PC-9 (cell line): Measurements from ENCODE around the gene GDPD5. TPM values are rescaled to one million over a fixed set of nuclear protein-coding genes. Genes with fewer than 3 reads are reported as not detected.
A peak's percentile ranks its signal among the peaks of the same experiment; 100 is the strongest.

Experiments used
- BruUV-seq: library from RNA; stranded (reverse); fragments of 400-500 nt; replicated peaks from 2 replicates; lab custom pipeline; 2021; lab: Mats Ljungman, UMichigan
- CTCF ChIA-PET: fragments of 300-600 bp; sonication (Branson Sonifier 250); formaldehyde crosslinking; loops from one replicate; lab custom pipeline; 2022; ENCODE audit warnings: antibody characterized with exemption; lab: Charles Lee
- POLR2A ChIA-PET: fragments of 300-600 bp; sonication (Branson Sonifier 250); formaldehyde crosslinking; loops from one replicate; lab custom pipeline; 2022; ENCODE audit warnings: antibody characterized with exemption; ENCODE audit not compliant: unreplicated experiment; lab: Charles Lee
- DNase-seq, 2 experiments: peaks; one replicate each; pipeline versions ENCODE4 v3.0.0 to v3.0.0-alpha.2; 2015 to 2022; ENCODE audit warnings: mixed read lengths in 1 of 2
- H2AFZ ChIP-seq: fragments of 200-600 bp; sonication (generic); 2 replicates; pipeline ENCODE4 v1.8.1; 2017; ENCODE audit warnings: antibody characterized with exemption
- H3F3A ChIP-seq: fragments of 200-600 bp; sonication (generic); 2 replicates; pipeline ENCODE4 v1.8.1; 2017; ENCODE audit warnings: antibody characterized with exemption, mild to moderate bottlenecking, low read depth; ENCODE audit not compliant: insufficient read depth
- H3K27ac ChIP-seq: fragments of 200-600 bp; sonication (generic); 2 replicates; pipeline ENCODE4 v1.6.1; 2016; ENCODE audit warnings: mixed run types
- H3K27me3 ChIP-seq: fragments of 200-600 bp; sonication (generic); 2 replicates; pipeline ENCODE4 v1.6.1; 2016; ENCODE audit warnings: low read depth, mixed run types; ENCODE audit not compliant: insufficient read depth
- H3K36me3 ChIP-seq: fragments of 200-600 bp; sonication (generic); 2 replicates; pipeline ENCODE4 v1.6.1; 2016; ENCODE audit warnings: low read depth, mixed run types
- H3K4me1 ChIP-seq: fragments of 200-600 bp; sonication (generic); replicated peaks from 2 replicates; pipeline ENCODE4 v1.6.1; 2016; ENCODE audit warnings: mixed run types; ENCODE audit not compliant: insufficient read depth
- H3K4me2 ChIP-seq: fragments of 200-600 bp; sonication (generic); 2 replicates; pipeline ENCODE4 v1.6.1; 2017; ENCODE audit warnings: mixed run types
- H3K4me3 ChIP-seq: fragments of 200-600 bp; sonication (generic); 2 replicates; pipeline ENCODE4 v1.6.1; 2016; ENCODE audit warnings: mixed run types
- H3K79me2 ChIP-seq: fragments of 200-600 bp; sonication (generic); 2 replicates; pipeline ENCODE4 v1.6.1; 2017; ENCODE audit warnings: low read depth, mixed run types
- H3K9me2 ChIP-seq: fragments of 200-600 bp; sonication (generic); 2 replicates; pipeline ENCODE4 v1.8.1; 2017; ENCODE audit warnings: mild to moderate bottlenecking; ENCODE audit not compliant: insufficient read depth
- H3K9me3 ChIP-seq: fragments of 200-600 bp; sonication (generic); 2 replicates; pipeline ENCODE4 v1.8.1; 2016; ENCODE audit warnings: low read depth; ENCODE audit not compliant: insufficient read depth
- H4K20me1 ChIP-seq: fragments of 200-600 bp; sonication (generic); 2 replicates; pipeline ENCODE4 v1.8.1; 2017; ENCODE audit not compliant: insufficient read depth
- EZH2 ChIP-seq: fragments of 200-600 bp; sonication (generic); IDR thresholded peaks from 2 replicates; pipeline ENCODE4 v1.8.0; 2017; ENCODE audit warnings: antibody characterized with exemption, low read depth
- intact Hi-C: fragments of 100-400 bp; cut with micrococcal nuclease; formaldehyde crosslinking; loops from one replicate; pipeline ENCODE4 v1.10.0; 2022; ENCODE audit not compliant: unreplicated experiment
- total RNA-seq: library from RNA; stranded (reverse); gene quantifications from 2 replicates; pipeline ENCODE4 v1.2.3, GENCODE V29; 2021
- TF ChIP-seq, protein P1 (sequence below): fragments of 200-600 bp; sonication (generic); conservative IDR thresholded peaks from 2 replicates; pipeline ENCODE4 v1.6.1; 2017; ENCODE audit warnings: mixed run types, antibody characterized with exemption, mild to moderate bottlenecking, moderate library complexity

Gene GDPD5
- total RNA-seq, 1 experiment from 2014 or later: 7.9 TPM

DNA sequence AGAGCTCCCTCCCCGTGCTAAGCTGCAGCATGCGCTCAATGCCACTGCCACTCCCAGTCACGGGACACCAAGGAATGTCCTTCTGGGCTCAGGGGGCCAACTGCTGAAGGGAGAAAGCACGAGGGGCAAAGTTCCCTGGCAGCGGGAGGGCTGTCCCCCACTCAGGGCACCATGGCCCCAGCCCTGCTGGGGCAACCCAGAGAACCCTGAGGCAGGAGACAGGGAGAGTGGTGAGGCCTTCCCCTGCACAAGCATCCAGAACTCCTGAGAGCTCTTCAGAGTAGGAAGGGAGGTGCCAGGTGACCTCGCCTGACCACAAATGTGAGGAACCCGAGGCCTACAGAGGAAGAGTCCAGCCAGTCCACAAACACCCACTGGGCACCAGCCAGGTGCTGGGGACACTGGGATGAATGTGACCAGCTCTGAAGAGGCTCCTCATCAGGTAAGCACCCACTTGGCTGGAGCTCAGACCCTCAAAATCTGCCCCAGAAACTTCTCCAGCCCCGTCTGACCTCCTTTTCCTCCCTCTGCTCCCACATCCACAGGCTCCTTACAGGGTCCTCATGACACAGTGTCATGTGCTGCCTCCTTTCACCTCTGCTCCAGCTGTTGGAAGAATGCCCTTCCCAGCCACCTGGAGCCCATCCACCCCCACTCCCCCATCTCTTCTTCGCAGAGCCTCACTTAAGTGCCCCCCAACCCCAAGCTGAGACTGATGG, 15.6 kb downstream of the GDPD5 start:
- H3K27ac ChIP-seq: no peak overlapping the region
- ChIA-PET CTCF (interaction anchor here (0.6 to 1.0 kb wide), 6 partner anchors 10 to 138 kb away, joined by 3 to 14 read pairs (median 7); no protein-coding TSS in a partner anchor), POLR2A (interaction anchor here (0.7 to 0.8 kb wide), 2 partner anchors 11 to 14 kb away, joined by 4 to 10 read pairs; no protein-coding TSS in a partner anchor)
- no peaks in the 10 kb centered on the region for H4K20me1 ChIP-seq
- no peaks in the 10 kb centered on the region for H3K36me3 ChIP-seq
- intact Hi-C loops: no loop called here
- H3K79me2 ChIP-seq: no peaks in the 10 kb centered on the region
- H2AFZ ChIP-seq: no peak overlapping the region
- no peak overlapping the region for H3K4me3 ChIP-seq
- no peak for TF ChIP-seq EZH2
- TF ChIP-seq, protein P1, sequence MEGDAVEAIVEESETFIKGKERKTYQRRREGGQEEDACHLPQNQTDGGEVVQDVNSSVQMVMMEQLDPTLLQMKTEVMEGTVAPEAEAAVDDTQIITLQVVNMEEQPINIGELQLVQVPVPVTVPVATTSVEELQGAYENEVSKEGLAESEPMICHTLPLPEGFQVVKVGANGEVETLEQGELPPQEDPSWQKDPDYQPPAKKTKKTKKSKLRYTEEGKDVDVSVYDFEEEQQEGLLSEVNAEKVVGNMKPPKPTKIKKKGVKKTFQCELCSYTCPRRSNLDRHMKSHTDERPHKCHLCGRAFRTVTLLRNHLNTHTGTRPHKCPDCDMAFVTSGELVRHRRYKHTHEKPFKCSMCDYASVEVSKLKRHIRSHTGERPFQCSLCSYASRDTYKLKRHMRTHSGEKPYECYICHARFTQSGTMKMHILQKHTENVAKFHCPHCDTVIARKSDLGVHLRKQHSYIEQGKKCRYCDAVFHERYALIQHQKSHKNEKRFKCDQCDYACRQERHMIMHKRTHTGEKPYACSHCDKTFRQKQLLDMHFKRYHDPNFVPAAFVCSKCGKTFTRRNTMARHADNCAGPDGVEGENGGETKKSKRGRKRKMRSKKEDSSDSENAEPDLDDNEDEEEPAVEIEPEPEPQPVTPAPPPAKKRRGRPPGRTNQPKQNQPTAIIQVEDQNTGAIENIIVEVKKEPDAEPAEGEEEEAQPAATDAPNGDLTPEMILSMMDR: no peak
- H3K4me2 ChIP-seq: no peak overlapping the region
- H3K27me3 ChIP-seq: no peaks in the 10 kb centered on the region
- DNase-seq: no peak
- H3K4me1 ChIP-seq: peaks cover 15% of the 10 kb centered on the region
- no TSS peak for BruUV-seq
- H3K9me2 ChIP-seq: no peaks in the 10 kb centered on the region
- H3F3A ChIP-seq: 0 out of 2 replicates have a peak, but pooled peaks cover 5% of the 10 kb centered on the region
- H3K9me3 ChIP-seq: no peaks in the 10 kb centered on the region

DNA sequence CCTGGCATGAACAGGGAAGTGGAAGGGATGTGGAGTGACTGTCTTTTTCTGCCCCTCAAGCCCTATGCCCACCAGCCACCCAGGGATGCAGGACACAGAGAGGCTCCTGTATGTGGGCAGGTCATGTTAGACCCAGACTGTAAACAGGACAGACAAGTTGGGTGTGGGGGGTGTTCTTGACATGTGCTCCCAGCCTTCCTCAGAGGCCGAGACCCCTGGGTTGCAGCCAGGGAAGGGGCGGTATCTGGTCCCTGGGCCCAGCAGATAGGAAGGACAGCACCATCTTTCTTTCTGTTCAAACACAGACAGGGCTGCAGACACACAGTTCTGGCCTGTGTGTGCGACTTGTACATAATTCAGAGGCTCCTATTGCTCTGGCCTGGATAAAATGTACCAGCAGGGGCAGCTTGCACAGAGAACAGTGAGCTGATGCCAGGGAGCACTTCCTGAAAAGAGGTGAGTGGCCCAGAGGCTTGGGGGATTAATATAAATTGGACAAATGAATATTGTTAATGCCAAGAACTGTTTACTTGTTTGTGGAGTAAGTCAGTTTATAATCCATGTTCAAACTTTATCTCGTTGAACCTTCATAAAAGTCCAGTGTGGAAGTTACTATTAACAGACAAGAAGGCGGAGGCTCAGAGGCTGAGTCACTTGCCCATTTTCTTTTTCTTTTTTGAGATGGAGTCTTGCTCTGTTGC, 16.6 kb downstream of the GDPD5 start:
- TF ChIP-seq EZH2: no peak
- TF ChIP-seq, protein P1: no peak
- CTCF ChIA-PET: interaction anchor here (0.6 to 1.0 kb wide), 3 partner anchors 11 to 124 kb away, joined by 3 to 14 read pairs (median 7); no protein-coding TSS in a partner anchor
- Histone ChIP-seq H3F3A (0 out of 2 replicates have a peak, but pooled peaks cover 5% of the 10 kb centered on the region), H3K27me3 (no peaks in the 10 kb centered on the region), H3K4me2 (no peak overlapping the region), H2AFZ (no peak overlapping the region), H3K4me3 (no peak overlapping the region), H3K4me1 (peaks cover 15% of the 10 kb centered on the region), H3K9me2 (no peaks in the 10 kb centered on the region), H3K36me3 (no peaks in the 10 kb centered on the region), H3K79me2 (no peaks in the 10 kb centered on the region), H3K27ac (no peak overlapping the region), H4K20me1 (no peaks in the 10 kb centered on the region), H3K9me3 (no peaks in the 10 kb centered on the region)
- POLR2A ChIA-PET: no interaction called here
- intact Hi-C loops: no loop called here
- BruUV-seq: no TSS peak
- DNase-seq: no peak

DNA sequence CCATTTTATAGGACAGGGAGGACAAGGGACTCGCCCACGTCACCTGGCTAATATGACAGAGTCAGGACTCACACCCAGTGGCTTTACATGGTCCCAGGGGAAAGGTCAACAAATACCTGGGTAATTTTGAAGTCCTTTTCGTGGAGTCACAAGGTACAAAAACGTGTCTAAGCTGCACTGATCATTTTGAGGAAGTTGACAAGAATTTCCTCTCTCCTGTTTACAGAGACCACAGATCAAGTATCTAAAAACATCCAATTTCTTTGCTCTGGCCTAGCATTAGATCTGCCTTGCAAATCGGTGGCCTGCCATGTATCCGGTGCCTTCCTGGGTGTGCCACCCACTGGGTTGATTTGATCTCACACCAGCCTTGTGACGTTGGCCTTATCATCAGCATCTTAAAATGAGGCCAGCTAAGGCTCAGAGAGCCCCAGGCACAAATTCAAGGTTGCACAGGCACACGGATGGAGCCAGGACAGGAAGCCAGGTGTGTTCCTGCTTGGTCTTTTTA, 17.6 kb downstream of the GDPD5 start:
- no peaks in the 10 kb centered on the region for H4K20me1 ChIP-seq
- H3K9me2 ChIP-seq: no peaks in the 10 kb centered on the region
- ChIA-PET CTCF (no interaction called here), POLR2A (interaction anchor here (0.6 kb wide), 2 partner anchors 17 to 39 kb away, joined by 4 to 15 read pairs; partner anchors contain the start of gene GDPD5)
- no TSS peak for BruUV-seq
- intact Hi-C loops: no loop called here
- TF ChIP-seq EZH2: no peak
- TF ChIP-seq, protein P1: no peak
- H3K27ac ChIP-seq: no peak overlapping the region
- H3K27me3 ChIP-seq: no peaks in the 10 kb centered on the region
- H2AFZ ChIP-seq: no peak overlapping the region
- H3K4me3 ChIP-seq: no peak overlapping the region
- DNase-seq: peak in 1 of 2 experiments; percentile 54
- no peaks in the 10 kb centered on the region for H3K79me2 ChIP-seq
- no peaks in the 10 kb centered on the region for H3K36me3 ChIP-seq
- peaks cover 15% of the 10 kb centered on the region for H3K4me1 ChIP-seq
- H3K9me3 ChIP-seq: no peaks in the 10 kb centered on the region
- H3K4me2 ChIP-seq: peak overlapping the region; percentile 12; the same call in 1 of the 2 replicates
- H3F3A ChIP-seq: 0 out of 2 replicates have a peak, but pooled peaks cover 5% of the 10 kb centered on the region
